Activated CD4-positive, CD25-positive, alpha-beta regulatory T cell treated with anti-CD3 and anti-CD28 coated beads, Interleukin-2, amount 50 U/mL, for 16 hours (primary cell): ENCODE results near the gene TRPV4.

Experiments used
- DNase-seq: peaks from one replicate; pipeline ENCODE4 v3.0.0-alpha.2; 2020; ENCODE audit warnings: low read depth, low spot score

TRPV4 gene

DNA sequence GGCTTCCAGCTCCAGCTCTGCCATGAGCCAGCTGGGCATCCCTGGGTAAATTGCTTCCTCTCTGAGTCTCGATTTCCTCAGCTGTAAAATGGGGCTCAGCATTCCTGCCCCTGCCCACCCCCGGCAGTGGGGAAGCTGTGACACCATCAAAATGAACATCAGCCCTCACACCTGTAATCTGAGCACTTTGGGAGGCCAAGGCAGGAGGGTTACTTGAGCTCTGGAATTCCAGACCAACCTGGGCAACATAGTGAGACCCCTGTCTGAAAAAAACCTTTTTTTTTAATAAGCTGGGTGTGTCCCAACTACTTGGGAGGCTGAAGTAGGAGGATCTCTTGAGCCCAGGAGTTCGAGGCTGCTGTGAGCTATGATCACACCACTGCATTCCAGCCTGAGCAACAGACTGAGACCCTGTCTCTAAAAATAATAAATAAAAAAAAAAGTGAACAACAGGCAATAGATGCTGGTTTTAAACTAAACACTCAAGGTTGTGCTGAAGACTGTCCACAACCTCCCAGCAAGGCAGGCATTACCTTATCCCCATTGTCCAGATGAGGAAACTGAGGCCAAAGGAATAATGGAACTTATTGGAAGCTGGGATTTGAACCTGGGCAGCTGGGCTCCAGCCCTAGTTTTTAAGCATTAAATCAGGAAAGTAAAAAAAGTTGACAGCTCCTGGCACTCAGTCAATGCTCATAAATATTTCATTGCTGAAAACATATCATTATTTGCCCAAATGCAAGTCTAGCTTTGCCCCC, 4.3 kb downstream of the TRPV4 start:
- no peak for DNase-seq

DNA sequence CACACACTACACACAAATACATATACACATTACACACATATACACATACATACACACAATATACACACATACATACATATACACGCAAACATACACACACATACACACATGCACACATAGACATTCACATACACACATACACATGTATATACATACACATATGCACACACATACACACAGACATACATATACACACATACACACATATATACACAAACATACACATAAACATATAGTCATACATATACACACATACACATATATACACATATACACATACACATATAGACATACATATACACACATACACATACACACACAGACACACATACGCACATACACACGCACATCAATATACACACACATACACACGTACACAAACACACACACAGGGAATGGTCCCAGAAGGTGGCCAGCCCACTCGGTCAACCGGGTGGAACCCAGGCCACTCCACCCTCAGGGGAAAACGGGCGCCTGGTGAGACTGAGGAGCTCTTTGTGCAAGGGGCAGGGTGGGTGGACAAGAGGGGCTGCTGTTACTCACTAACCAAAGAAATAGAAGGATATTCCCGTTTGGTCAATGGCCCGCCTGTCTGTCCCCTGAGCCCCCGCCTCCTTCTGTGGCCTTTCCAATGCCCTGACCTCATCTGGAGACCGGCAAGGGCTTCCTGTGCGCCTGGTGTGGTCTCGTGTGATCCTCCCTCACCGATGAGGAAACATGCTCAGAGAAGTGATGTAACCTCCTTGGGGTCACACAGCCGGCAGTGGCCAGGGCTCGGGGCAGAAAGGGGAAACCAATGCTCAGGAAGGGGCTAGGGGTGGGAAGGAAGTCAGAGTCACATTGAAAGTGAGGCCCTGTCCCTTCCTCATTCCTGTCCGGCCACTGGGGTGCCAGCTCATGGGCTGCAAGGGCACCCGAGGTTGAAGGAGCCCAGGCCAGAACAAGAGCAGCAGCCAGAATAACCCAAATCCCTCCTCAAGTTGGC, 5.3 kb downstream of the TRPV4 start:
- DNase-seq: no peak

DNA sequence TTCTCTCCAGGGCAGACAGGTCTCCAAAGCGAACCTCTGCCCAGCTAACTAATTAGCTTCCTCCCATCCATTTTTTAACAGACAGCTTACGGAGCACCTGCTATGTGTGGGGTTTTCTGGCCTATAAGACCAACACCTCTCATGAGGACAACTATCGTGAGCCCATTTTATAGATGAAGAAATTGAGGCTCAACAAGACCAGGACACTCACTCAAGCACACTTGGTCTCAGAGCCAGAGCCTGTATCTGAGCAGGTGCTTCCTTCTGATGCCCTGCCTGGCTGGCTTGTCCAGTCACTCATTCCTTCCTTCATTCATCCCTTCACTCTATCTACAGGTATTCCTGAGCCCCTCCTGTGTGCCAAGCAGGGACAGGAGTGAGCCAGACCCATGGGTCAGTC, 6.1 kb downstream of the TRPV4 start:
- DNase-seq: no peak

DNA sequence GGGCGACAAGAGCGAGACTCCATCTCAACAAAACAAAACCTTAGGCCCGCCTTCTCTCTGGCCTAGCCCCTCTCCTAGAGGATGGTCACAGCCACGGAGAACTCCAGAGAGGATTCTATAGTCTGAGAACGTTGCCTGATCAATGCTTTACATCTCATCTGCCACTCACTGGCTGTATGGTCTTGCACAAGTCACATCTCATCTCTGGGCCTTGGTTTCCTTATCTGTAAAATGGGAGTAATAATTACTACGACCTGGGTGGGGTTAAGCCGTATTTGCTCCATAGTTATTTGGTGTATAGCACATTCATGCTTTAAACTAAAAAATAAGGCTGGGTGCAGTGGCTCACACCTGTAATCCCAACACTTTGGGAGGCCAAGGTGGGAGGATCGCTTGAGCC, 8.5 kb downstream of the TRPV4 start:
- no peak for DNase-seq

DNA sequence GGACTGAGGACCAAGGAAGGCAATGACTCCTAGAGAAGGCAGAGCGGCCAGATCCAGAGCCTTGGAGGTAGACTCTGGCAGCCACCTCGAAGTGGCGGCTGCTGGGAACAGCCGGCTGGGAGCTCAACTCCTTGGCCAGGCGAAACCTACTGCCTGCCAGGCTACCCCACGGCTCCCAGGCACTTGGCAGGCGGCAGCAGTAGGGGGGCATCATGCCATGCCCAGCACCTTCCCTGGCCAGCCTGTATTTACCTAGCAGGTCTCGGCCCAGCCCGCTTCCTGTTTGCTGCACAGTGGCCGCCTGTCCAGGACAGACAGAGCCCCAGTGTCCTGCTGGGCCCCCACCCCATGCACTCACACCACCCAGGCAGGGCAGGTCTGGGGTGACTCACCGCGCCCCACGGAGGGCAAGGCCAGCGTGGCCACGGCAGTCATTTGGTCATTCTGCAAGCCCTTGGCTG, 10.2 kb downstream of the TRPV4 start:
- DNase-seq: no peak

DNA sequence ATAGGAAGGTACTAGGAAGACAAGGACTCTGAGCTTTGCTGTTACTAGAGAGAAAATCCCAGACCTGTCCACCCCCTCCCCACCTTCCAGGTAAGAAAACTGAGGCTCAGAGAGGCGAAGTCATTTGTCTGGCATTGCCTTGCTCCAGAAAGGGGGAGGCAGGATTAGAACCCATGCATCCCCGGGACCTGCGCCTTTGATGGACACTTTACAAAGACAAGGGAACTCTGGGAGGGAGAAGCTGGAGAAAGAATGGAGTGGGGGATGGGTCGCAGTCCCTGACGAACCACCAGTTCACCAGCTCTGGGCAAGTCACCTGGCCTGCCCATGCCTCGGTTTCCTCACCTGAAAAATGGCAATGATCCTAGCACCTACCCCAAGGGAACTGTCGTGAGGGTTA, 10.8 kb downstream of the TRPV4 start:
- no peak for DNase-seq

DNA sequence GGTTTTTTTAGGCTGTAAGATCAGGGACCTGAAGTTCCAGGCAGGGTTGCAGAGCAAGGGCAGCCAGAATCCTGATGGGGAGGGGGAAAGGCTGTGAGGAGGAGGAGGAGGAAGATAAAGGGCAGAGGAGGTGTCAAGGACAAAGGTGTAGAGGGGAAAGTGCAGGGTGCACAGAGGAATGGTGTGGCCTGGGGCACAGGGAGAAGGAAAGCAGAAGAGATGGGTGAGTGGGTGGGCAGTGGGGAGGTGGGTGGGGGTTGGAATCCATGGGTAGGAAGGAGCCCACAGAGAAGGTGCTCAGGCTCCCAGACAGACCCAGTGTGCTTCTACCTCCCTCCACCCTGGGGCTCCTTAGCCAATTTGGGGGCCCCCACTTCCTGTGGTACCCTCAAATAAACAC, 11.2 kb downstream of the TRPV4 start:
- DNase-seq: no peak

DNA sequence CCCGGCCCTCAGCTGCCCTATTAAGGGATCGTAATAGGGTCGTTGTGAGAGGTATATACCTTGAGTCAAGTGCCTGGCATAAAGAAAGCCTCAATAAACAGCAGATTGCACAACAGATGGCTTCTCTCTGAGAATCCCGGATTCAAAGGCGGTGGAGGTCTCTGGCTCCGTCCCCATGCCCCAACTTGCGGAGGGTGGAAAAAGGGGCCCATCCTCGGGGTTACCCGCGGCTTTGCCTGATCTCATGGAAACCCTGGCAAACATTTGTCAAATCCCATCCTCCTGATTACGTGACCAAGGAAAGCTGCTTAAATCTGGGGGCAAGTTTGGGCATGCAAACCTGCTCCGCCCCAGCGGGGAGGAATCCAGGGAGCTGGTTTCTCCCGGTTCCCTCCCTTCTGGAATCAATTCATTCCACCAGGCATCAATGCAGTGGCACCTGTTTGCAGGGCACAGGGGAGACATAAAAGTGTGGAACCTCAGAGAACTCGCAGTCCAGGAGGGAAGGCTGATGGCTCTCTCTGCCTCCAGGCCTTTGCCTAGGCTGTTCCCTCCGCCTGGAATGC, 12.3 kb downstream of the TRPV4 start:
- no peak for DNase-seq

DNA sequence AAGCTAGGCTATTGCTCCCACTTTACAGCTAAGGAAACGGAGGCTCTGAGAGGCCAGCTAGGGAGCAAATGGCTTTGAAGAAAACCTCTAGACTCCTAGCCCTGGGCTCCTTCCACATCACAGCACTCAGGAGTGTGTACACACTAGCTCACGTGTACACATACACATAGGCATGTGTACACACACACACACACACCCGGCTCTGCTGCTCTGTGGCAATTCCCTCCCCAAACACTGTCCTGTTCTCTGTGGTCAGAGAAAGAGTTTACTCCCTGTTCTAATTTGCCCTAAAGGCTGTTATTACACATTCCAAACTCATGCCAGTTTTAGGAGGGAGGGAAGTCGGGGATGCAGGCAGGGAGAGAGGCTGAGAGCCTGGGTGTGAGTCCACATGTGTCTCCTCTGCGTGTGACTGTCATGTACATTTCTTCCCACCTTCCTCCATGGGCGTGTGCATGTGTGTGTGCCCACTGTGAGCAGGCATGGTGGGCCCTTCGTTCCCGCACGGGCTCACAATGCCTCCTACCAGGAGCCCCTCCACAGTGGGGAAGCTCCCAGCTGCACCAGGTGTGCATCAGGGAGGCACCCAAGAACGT, 14.2 kb downstream of the TRPV4 start:
- DNase-seq: no peak

DNA sequence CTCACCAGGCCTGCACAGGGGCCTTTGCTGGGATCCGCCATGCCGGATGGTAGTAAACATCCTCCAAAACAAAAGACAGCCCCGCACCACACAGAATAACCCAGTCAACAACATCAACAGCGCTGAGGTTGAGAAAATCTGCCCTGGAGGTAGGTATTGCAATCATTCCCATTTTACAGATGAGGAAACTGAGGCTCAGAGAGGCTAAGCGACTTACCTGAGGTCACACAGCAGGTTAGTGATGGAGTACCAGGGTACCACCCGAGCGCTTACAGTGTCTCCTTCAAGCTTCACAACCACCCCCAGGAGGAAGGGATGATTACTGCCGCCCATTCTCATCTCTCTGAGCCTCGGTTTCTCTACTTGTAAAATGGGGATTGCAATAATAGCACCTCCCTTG, 14.9 kb downstream of the TRPV4 start:
- DNase-seq: no peak

DNA sequence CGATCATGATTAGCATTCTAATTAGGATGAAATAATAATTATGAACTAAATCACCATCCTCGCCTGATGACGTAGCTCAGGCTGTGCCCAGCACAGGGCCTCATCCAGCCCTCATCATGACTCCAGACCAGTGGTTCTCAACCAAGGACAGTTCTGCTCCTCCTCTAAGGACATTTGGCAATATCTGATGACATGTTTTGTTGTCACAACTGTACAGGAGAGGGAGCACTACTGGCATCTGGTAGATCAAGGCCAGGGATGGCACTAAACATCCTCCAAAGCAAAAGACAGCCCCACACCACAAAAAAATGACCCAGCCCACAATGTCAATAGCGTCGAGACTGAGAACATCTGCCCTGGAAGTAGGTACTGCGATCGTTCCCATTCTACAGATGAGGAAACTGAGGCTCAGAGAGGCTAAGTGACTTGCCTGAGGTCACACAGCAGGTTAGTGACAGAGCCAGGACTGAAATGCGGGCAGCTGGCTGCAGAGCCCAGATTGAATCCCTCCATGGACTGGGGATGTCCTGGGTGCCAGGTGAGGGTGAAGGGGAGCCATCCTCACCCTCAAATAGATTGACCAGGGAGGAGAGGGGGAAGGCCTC, 15.5 kb downstream of the TRPV4 start:
- no peak for DNase-seq

DNA sequence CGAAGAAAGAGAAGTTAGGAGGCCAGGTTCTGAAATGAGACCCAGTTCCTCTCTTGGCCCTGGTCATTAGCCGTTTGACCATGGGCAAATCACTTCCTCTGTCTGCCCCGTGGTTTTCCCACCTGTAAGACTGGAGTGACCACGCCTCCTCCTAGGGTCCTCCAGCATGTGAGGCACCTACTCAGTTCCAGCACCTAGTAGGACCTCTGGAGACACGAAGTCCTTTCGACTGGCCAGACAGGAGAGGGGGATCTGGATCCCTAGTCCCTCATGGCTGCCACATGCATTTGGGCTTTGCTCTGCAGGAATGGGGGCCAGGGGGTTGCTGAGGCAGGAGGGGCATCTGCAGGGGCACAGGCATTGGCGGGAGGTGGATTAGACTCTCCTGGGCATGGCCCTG, 16.3 kb downstream of the TRPV4 start:
- DNase-seq: no peak

DNA sequence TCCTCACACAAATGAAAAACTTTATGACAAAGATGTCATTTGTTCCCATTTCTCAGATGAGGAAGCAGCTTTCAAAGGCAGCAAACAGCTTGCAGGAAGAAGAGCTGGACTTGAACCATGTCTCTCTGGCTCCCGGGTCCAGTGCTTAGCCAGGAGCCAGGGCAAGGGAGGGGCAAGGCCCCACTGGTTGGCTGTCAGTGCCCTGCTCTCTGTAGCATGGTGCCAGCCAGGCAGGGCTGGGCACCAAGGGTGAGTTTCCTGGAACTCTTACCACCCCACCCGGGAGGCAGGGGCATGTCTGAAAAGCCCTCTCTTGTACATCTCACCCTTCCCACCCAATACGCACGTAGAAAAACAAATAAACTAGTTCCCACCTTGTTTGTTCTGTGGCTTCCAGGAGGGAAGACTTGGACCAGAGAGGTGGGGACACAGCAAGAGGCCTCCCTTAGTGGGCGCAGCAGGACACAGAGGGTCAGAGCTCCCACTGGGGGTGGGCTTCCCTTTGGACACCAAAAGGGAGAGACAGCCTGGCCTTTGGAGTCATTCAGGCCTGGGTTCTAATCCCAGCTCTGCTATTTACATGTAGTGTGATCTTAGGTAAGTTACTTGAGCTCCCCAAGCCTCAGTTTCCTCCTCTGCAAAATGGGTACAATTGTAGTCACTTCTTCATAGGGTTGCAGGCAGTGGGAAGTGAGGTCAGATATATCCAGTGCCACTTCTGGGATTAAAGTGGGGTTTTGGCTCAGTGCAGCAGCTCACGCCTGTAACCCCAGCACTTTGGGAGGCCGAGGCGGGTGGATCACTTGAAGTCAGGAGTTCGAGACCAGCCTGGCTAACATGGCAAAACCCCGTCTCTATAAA, 17.2 kb downstream of the TRPV4 start:
- DNase-seq: no peak

DNA sequence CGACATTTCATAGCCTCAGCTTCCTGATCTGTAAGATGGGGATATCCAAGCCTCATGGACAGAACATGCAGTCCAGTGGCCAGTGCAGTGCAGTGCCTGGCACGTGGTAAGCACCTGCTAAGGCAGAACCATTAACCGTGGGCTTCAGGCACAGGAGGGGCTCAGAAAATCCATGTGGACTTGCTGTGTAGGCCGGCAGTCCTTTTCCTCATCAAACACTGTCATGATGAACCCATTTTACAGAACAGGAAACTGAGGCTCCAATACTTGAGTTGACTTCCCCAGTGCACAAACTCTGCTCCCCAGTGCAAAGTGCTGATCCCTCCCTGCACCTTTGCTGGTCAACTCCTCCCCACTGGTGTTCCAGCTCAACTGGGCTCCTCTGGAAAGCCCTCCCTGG, 18.0 kb downstream of the TRPV4 start:
- no peak for DNase-seq

DNA sequence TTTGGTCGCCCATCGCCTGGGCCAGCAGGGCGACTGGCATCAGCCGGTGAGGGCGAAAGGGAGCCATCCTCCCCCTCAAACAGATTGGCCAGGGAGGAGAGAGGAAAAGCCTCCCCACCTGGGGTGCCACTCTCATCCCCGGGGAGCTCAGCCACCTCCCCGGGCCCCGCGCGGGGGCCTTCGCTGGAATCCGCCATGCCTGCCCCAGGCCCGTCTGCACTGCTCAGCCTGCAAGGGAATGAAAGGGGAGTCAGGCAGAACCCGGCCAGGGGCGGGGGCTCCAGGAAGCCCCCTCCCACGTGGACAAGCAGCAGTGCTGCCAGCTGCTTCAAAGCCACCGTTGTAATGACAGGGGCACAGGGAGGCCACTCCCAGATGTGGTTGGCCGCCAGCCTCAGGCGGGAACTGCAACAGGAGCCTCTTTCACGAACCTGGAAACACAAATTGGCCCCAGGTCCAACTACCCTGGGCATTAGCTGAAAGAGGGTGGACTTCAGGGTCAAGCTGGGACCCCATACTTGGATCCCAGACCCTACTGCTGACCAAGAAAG, 18.5 kb downstream of the TRPV4 start:
- DNase-seq: no peak

DNA sequence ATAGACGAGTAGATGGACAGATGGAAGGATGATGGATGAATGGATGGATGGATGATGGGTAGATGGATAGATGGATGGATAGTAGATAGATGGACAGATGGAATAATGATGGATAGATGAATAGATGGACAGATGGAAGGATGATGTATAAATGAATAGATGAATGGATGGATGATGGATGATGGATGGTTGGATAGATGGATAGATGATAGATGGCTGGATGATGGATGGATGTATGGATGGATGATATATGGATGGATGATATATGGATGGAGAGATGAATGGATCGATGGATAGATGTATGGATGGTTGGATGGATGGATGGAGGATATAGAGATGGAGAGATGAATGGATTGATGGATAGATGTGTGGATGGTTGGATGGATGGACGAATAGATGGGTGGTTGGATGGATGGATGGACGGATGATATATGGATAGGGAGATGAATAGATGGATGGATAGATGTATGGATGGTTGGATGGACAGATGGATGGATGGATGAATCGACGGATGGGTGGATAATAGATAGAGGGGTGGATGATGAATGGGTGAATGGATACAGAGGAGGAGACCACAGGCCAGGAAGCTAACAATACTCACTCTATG, 19.3 kb downstream of the TRPV4 start:
- no peak for DNase-seq

DNA sequence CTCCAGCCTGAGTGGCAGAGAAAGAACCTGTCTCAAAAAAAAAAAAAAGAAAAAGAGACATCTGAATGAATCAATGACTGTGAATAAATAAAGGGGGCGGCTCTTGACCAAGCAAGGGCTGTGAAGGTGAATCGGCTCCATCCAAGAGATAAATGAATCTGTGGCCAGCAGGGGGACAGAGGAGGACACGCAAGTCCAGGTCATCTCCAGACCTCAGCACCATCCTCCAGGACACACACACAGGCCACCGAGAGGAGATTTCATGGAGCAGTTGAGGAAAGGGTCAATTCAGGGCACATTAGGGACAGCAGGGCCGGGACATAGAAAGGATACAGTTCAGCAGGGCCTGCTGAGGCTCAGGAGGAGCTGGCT, 21.6 kb downstream of the TRPV4 start:
- DNase-seq: no peak

DNA sequence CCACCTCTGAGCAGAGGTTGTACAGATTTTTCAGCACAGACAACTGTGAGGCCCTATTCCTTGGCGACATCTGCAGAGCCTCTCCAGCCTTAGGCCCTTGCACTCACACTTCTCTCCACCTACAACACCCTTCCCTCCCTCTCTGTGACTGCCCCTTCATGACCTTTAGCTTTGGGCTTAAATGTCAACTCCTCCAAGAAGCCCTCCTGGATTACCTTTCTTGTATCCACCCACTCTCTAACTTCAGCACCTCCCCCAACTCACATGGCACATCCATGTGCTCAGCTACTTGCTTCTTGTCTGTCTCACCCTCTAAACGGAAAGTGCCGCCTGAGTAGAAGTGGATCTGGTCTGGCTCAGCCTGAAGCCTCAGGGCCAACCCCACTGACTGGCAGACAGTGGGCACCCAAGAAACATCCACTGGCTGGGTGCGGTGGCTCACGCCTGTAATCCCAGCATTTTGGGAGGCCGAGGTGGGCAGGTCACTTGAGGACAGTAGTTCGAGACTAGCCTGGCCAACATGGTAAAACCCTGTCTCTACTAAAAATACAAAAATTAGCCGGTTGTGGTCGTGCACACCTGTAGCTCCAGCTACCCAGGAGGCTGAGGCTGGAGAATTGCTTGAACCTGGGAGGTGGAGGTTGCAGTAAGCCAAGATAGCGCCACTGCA, 22.1 kb downstream of the TRPV4 start:
- no peak for DNase-seq

DNA sequence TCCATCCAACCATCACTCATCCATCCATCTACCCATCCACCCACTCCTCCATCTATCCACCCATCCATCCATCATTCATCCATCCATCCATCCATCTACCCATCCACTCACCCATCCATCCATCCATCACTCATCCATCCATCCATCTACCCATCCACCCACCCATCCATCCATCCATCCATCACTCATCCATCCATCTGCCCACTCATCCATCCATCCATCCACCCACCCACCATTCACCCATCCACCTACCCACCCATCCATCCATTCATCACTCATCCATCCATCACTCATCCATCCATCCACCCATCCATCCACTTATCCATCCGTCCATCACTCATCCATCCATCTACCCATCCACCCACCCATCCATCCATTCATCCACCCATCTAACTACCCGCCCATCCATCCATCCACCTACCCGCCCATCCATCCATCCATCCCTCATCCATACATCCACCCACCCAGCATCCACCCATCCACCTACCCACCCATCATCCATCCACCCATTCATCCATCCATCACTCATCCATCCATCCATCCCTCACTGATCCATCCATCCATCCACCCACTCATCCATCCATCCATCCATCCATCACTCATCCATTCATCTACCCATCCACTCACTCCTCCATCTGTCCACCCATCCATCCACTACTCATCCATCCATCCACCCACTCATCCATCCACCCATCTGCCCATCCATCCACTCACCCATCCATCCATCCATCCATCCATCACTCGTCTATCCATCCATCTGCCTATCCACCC, 24.1 kb downstream of the TRPV4 start:
- DNase-seq: no peak
